GM21619 (cell line): ENCODE data around the gene TRPM4.
"Not testable (repeated sequence)": the region's sequence is repeated elsewhere in the genome, so short reads cannot be mapped to it uniquely, and the experiment has no call there.

ENCODE experiments used
- ATAC-seq: cut with Tn5 transposase; IDR thresholded peaks from one replicate; pipeline ENCODE4 v1.9.1; 2021; ENCODE audit not compliant: unreplicated experiment

Gene TRPM4

DNA sequence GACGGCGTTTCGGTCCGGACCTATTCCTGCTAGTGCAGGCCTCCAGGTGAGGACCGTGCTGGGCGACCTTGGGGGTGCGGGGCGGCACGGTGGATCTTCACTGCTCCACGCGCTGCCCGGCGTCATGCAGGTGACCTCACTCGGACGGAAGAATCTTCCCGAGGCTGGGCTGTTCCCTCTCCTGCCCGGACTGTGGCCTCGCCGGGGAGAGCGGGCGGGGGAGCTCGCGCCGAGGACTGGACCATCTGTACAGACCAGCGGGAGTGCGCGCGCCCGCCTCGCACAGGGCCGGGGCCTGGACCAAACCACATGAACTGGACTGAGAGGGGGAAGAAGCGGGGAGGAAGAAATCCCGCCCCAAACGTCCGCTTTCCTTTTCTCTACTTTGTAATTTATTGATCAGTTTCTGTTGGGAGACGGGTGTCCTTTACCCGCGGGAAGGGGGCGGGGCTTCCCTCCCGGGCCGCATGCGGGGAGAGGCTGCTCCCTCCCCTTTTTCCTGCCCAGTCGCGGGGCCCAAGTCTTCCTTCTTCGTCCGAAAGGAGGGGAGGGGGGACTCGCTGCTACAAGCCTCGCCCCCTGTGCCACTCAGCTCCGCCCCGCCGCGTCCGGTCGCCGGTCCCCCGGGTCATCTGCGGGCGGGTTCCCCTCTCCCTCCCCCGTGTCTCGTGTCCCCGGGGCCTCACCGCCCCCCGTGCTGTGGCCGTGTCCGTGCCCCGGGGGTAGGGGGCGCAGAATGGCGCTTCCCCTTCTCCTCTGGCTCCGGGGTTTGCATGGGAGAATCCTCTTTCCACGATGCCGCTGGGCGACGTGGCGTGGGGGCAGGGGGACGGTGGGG, 7.3 kb upstream of the TRPM4 start:
- no peak for ATAC-seq

DNA sequence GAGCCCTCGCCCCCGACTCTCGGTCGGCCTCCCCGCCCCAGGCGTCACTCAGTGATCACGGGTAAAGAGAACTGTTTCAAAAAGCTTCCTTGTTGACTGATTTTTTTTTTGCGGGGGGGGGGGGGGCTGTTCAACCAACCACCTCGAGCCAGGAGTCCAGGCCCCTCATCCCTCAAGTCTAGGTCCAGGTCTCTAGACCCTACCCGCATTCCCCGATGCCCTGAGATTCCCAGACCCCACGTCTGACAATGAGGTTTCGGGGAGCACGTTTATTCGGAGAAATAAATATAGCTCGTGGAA, 6.7 kb upstream of the TRPM4 start:
- no peak for ATAC-seq

DNA sequence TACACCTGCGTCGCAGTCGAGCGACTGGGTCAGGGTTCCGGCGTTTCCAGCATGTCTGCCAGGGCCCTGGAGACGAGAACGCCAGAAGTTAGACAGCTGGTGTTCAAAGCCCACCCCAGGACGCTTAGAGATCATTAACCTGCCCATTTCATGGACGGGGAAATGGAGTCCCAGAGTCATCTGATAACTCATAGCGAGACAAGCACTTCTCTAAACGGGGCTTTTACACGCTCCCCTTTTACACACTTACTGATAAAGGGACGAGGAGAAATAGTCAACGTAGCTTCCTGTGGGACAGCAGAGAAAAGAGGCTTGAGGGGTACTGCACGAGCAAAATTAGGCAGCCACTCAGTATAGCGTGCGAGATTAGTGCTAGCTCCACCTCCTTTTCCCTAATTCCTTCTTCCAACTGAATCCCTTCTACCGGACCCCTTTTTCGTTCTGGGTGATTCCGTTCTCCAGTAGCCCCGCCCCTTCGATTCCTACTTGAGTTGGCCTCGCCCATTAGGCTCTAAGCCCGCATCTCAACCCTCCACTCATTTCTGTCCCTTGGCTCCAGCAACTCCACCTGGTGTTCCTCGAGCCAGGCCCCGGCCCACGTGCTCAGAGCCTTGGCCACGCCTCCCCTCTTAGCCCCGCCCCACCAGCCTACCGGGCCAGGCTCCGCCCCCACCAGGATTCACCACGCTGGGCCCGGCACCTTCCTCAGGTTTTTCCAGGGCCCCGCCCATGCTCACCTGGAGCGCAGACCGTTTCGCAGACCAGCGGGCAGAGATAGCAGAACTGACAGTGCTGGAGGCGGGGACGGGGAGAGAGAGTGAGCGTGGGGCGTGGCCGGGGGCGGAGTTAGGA, 6.1 kb upstream of the TRPM4 start:
- no peak for ATAC-seq

DNA sequence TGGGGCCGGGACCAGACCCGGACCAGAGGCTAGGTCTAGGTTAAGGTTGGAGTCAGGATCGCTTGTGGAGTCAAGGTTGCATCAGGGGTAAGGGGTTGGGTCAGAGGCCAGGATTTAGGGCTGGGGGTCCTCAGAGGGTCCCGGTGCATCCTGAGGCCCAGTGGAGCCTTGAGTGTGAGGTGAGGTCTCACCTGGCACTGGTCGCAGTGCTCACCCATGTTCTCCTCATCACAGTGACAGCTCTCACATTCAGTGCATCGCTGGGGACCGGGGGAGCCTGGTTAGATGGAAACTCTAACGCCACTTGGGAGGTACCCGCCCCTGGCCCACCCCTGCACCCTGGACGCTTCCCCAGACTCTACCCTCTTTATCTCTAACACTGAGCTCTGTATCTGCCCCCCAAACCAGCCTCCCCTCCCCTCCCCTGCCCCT, 5.5 kb upstream of the TRPM4 start:
- ATAC-seq: no peak

DNA sequence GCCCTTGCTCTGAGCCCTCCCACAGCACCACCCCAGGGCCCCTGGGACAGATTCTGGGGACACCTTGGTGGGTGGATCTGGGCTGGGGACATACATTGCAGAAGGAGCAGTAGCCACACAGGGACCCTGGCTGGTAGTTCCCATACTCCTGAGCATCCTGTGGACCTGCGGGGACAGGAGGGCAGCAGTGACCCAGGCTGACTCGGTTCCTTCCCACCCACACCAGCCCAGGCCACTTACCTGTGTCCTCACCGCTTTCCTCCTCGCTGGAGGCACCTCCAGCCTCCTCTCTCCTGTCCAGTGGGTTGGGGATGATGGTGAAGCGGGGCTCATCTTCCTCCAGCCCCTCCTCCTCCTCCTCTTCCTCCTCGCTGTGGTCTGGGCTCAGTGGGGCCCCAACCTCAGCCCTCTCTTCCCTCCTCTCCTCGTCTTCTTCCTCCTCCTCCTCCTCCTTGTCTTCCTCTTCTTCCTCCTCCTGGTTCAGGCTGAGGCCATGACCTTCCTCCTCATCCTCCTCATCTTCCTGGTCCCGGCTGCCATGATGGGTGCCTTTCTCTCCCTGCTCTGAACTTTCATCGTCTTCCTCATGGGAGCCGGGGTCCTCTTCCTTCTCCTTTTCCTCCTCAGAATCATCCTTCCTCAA, 4.3 kb upstream of the TRPM4 start:
- ATAC-seq: no peak

DNA sequence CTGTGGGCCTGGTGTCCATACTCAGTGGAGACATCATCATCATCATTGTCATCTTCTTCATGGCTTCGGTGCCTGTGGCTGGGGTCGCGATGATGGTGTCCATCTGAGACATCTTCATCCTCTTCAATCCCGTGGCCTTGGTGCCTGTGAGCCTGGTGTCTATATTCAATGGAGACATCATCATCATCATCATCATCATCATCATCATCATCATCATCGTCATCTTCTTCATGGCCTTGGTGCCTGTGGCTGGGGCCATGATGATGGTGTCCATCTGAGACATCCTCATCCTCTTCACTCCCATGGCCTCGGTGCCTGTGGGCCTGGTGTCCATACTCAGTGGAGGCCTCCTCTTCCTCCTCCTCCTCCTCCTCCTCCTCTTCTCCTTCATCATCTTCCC, 3.3 kb upstream of the TRPM4 start:
- ATAC-seq: no peak

DNA sequence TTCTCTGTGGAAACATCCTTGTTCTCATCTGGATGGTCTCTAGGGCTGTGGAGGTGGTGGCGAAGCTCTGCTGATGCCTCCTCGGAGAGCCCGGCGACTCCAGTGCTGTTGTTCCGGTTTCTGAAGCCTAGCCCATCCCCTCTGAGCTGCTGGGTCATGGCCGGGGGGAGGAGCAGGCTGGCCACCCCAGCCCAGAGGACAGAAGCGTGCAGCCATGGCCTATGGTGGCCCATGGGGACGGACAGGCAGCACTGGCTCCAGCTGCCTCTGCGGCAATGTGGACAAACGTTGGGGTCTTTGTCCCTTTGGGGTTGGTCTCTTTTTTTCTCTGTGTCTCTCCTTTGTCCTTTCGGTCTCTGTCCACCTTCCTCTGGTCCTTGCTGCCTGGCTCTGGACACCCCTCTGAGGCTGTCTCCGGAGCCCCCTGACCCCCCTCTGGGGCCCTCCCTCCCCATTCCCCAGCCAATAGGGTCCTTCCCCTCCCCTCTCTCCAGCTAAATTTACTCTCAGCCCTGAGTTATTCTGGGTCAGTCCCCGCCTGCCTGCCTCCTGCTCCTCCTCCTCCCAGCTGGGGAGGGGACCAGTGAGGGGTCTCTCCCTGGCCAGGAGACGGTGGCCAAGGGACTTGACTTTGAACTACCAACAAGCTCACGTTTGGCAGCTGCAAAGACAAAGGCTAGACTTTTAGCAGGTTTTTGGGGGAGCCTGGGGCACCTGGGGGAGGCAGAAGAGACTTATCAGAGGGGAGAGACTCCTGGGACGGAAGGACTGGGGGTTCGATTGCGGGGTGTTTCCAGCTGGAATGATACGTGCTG, 2.4 kb upstream of the TRPM4 start, which contains the start of gene HRC:
Gene HRC (minus strand): TSS at position 392 of the 815 bp plus-strand sequence. CDS start 159 bp downstream, at position 233.
- no peak for ATAC-seq

DNA sequence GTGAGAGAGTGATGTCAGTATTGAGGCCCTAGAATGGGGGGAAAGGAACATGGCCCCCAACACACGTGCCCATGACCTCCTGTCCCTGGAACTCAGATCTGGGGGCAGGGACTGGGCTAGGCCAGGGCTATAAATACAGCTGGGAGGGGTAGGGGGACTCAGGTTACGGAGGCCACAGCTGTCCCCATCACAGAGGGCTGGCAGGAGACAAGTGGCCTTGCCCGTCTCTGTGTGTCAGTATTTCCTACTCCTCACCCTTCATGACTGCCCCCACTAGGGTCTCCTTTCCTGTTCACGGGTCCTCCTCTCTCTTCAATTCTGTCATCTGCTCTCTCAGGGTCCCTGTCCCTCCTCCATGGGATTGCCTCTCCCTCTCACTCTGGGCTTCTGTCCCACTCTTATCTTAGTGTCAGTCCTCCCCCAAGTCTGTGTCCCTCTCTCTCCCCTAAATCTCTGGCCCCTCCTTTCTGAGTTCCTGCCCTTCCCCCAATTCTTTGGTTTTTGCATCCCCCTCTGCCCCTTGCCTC, 1.7 kb upstream of the TRPM4 start:
- ATAC-seq: no peak

DNA sequence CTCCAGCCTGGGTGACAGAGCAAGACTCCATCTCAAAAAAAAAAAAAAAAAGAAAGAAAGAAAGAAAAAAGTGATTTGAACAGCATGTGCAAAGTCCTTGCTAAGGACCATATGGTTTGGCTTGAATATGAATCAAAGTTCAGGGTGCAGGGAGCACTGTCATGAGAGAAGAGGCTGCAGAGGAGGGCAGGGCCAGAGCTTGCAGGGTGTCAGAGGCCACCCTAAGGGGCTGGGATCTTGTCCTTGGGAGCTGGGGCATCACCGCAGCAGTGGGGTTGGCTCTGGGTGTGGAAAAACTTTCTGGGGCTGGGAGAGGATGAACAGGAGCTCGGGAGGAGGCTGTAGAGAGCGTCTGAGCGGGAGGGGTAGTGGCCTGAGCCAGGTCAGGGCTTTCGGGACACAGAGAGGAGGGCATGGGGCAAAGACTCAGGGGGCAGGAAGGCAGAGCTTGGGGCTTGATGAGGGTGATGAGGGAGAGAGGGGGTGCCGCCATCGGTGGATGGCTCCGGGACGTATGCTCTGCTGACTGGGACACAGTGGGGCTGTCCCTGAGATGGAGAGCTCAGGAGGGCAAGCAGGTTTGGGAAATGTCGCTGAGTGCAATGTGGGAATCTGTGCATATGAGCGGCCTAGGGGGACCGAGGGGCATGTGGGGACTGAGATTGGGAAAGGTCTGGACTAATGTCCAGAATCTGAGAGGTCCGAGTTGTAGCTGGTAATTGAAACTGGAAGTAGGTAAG, 3.0 kb downstream of the TRPM4 start:
- no peak for ATAC-seq

DNA sequence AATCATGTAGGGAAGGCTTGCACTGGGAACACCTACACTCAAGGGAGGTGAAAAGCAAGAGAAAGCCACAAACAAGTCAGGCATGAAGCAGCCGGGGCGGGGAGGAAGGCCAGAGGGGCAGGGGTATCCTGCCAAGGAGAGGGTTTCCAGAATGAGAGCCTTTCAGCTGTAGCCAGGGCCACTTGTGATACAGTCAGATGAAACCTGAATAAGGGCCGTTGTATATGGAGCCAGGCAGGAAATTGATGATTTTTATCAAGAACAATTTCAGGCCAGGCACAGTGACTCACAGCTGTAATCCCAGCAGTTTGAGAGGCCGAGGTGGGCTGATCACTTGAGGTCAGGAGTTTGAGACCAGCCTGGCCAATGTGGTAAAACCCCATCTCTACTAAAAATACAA, 4.4 kb downstream of the TRPM4 start:
- ATAC-seq: no peak

DNA sequence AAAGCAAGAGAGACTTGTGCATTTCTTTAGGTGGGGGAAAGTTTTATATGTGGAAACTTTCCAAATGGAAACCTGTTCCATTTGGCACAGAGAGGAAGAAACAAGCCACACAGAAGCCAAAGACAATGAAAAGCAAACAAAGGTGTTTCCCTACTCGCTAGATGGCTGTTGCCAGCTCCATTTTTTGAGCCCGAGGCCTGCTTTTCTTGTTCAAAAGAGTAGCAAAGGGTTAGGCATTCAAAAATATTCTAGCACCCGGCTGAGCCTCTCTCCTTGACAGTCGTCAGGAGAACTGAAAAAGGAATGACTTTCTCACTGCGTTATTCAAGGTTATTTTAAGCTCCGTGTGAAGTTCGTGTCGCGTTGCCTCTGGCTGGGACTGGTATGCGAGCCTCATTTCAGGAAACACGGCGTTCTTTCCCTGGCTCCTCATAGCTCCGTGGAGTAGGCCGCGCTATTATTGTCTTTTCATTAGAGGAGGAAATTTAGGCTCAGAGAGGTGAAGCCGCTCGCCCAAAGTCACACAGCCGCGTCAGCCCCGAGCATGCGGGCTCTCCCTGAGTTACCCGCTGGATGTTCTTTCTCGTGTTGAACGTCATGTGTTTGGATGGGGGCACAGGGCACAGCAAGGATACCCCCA, 7.6 kb downstream of the TRPM4 start:
- no peak for ATAC-seq

DNA sequence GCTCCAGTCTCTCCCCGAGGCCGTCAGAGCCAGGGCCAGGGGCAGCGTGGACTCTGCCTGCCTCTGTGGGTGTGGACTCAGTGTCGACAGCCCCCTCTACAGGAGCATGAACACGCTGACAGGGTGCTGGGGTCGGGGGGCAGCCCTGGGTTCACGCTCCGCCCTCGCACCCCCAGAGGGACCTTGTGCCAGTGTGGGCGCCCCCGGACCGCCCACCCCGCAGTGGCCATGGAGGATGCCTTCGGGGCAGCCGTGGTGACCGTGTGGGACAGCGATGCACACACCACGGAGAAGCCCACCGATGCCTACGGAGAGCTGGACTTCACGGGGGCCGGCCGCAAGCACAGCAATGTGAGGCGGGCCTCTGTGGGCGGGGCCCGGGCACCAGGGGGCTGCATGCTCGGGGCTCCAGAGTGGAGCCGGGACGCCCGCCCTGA, 8.3 kb downstream of the TRPM4 start:
- ATAC-seq: no peak

DNA sequence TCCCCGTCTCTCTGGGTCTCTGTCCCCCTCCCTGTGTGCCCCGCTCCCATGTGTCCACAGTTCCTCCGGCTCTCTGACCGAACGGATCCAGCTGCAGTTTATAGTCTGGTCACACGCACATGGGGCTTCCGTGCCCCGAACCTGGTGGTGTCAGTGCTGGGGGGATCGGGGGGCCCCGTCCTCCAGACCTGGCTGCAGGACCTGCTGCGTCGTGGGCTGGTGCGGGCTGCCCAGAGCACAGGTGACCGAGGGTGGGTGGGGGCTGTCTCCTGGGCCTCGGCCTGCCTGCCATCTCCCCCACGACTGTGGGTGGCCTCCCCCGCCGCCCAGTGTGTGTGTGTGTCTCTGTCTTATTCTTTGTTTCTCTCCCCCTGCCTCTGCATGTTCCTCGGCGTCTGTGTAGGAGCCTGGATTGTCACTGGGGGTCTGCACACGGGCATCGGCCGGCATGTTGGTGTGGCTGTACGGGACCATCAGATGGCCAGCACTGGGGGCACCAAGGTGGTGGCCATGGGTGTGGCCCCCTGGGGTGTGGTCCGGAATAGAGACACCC, 10.3 kb downstream of the TRPM4 start:
- ATAC-seq: no peak

DNA sequence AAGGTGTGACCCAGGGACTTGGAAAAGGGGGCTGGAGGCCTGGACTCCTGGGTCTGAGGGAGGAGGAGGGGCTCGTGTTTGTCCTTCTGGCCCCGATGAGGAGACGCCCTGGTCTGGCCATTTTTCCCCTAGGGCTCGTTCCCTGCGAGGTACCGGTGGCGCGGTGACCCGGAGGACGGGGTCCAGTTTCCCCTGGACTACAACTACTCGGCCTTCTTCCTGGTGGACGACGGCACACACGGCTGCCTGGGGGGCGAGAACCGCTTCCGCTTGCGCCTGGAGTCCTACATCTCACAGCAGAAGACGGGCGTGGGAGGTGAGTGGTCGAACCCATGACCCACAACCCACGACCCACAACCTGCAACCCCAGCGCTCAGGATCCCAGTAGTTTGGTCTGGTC, 10.8 kb downstream of the TRPM4 start:
- no peak for ATAC-seq

DNA sequence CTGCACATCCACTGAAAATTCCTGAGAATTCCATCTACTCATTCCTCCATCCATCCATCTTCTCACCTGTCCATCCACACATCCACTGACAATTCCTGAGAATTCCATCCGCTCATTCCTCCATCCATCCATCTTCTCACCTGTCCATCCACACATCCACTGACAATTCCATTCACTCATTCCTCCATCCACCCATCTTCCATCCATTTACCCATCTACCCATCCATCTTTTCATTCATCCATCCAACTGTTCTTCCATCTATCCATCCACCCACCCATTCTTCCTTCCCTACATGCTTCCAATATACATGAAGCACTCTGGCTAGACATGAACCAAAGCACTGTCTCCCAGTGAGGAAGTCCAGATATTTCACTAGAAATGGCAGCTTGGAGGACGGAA, 15.6 kb downstream of the TRPM4 start:
- no peak for ATAC-seq

DNA sequence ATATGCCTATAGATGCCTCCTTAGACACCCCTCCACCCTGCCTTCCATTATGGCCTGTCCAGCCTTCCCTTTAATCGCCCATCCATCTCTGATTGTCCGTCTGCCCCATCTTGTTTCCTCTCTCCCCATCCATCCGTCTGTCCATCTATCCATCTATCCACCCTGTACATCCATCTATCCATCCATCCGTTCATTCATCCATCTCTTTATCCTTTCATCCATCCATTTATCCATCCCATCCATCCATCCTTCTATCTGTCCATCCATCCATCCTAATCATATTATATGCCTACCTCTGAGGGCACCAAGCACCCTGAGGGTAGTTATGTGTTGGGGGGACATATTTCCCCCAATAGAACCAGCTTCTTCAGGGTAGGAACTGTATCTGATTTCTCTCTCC, 23.1 kb downstream of the TRPM4 start:
- no peak for ATAC-seq

DNA sequence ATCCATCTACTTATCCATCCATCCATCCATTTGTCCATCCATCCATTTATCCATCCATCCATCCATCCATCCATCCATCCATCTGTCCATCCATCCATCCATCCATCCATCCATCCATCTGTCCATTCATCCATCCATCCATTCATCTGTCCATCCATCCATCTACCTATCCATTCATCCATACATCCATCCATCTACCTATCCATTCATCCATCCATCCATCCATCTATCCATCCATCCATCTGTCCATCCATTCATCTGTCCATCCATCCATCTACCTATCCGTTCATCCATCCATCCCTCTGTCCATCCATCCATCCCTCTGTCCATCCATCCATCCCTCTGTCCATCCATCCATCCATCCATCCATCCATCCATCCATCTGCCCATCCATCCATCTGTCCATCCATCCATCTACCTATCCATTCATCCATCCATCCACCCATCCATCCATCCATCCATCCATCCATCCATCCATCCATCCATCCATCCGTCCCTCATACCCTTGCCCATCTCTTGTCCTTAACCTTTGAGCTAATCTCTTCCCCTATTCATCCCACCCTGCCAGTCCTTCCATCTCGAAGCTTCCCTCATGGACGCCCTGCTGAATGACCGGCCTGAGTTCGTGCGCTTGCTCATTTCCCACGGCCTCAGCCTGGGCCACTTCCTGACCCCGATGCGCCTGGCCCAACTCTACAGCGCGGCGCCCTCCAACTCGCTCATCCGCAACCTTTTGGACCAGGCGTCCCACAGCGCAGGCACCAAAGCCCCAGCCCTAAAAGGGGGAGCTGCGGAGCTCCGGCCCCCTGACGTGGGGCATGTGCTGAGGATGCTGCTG, 24.6 kb downstream of the TRPM4 start:
- not testable (repeated sequence) for ATAC-seq

DNA sequence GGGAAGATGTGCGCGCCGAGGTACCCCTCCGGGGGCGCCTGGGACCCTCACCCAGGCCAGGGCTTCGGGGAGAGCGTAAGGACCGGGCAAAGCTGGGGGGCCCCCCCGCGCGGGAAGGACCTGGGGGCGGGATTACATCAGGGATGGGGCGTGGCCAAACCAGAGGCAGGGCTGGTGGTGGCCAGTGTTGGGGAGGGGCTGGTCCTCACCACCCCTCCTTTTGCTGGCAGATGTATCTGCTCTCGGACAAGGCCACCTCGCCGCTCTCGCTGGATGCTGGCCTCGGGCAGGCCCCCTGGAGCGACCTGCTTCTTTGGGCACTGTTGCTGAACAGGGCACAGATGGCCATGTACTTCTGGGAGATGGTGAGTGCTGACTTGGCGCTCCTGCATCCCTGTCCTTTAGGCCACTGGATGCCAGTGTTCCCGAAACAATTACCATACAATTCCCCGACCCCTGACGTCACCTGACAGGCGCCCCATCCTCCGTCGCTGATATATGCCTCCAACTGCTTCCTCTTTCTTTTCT, 25.3 kb downstream of the TRPM4 start:
- ATAC-seq: no peak
